CD1c-positive myeloid dendritic cell (primary cell): ENCODE measurements around the gene PYDC1.
"Not testable (repeated sequence)": the region's sequence is repeated elsewhere in the genome, so short reads cannot be mapped to it uniquely, and the experiment has no call there.

Experiments
- DNase-seq: peaks from one replicate; pipeline ENCODE4 v3.0.0-alpha.2; 2016; ENCODE audit errors: extremely low spot score

PYDC1 gene

GRCh38 chr16:31216422-31217135 lies at the start of gene PYDC1:
TSS of gene PYDC1 (minus strand) at chr16:31217135. CDS start at chr16:31217028, 107 bp downstream.
- peak; percentile 50 for DNase-seq

- DNase-seq: peak; percentile 79
Observed at GRCh38 chr16:31265329-31266245, 48.7 kb upstream of the PYDC1 start.

- no peak for DNase-seq
Observed at GRCh38 chr16:31262084-31262483, 45.1 kb upstream of the PYDC1 start.

GRCh38 chr16:31260136-31260931 lies 43.4 kb upstream of the PYDC1 start:
- DNase-seq: peak; percentile 35

GRCh38 chr16:31258366-31258765 lies 41.4 kb upstream of the PYDC1 start:
- DNase-seq: no peak

GRCh38 chr16:31256466-31256865 lies 39.5 kb upstream of the PYDC1 start:
- DNase-seq: no peak

- peak; percentile 94 for DNase-seq
Observed at GRCh38 chr16:31253642-31254045, 36.7 kb upstream of the PYDC1 start.

- no peak for DNase-seq
Observed at GRCh38 chr16:31251435-31251834, 34.5 kb upstream of the PYDC1 start.

GRCh38 chr16:31250782-31251384 lies 33.9 kb upstream of the PYDC1 start:
- no peak for DNase-seq

GRCh38 chr16:31248344-31248743 lies 31.4 kb upstream of the PYDC1 start:
- DNase-seq: no peak

GRCh38 chr16:31246296-31246695 lies 29.4 kb upstream of the PYDC1 start:
- DNase-seq: no peak

- not testable (repeated sequence) for DNase-seq
Observed at GRCh38 chr16:31245598-31245997, 28.7 kb upstream of the PYDC1 start.

GRCh38 chr16:31243734-31244670 lies 27.1 kb upstream of the PYDC1 start:
- peak; percentile 93 for DNase-seq

GRCh38 chr16:31242206-31242605 lies 25.3 kb upstream of the PYDC1 start:
- peak; percentile 54 for DNase-seq

- no peak for DNase-seq
Observed at GRCh38 chr16:31238041-31238440, 21.1 kb upstream of the PYDC1 start.

- no peak for DNase-seq
Observed at GRCh38 chr16:31229501-31229900, 12.6 kb upstream of the PYDC1 start.

GRCh38 chr16:31228206-31228605 lies 11.3 kb upstream of the PYDC1 start:
- DNase-seq: no peak

GRCh38 chr16:31225193-31225592 lies 8.3 kb upstream of the PYDC1 start:
- no peak for DNase-seq

GRCh38 chr16:31224092-31224955 lies 7.4 kb upstream of the PYDC1 start:
- no peak for DNase-seq

- no peak for DNase-seq
Observed at GRCh38 chr16:31223044-31223443, 6.1 kb upstream of the PYDC1 start.
